ENCODE data around the gene KIF6.

DNA sequence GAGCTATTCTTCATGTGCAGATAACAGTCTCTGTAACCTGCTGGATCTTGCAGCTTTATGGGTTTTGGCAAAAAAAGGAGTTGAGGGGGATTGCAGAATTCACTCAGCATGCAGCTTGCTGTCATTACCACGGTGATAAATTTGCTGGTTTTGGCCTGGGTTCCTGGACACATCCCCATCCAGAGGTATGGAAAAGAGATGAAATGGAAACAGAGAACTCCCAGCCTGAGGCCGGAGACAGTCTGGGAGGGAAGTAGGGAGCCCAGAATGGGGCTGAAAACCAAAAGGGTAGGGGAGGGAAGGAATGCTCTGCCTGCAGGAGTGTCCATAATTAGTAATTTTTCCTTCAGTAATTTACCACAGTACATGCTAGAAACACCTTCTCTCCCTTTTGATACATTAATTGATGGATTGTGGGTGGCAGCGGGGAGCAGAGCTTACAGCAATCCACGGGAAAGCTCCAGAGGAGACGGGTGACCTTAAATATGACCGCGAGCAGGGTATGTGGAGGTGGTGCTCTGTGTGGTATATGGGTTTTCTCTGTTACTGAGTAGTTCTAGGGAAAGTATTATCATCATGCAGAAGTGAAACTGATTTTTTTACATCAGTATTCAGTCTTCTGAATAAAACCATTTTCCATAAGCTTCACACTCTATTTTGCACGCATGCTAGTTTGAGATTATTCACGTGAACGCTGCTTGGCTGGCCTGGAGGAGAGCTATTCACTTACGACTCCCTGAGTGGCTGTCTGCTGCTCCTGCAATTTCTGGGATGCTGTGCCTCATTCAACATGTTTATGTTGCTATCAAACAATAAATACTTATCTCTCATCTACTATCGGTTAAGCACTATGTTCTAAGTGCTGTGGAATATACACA lies 336.4 kb downstream of the KIF6 start:
- TF ChIP-seq, protein P1, sequence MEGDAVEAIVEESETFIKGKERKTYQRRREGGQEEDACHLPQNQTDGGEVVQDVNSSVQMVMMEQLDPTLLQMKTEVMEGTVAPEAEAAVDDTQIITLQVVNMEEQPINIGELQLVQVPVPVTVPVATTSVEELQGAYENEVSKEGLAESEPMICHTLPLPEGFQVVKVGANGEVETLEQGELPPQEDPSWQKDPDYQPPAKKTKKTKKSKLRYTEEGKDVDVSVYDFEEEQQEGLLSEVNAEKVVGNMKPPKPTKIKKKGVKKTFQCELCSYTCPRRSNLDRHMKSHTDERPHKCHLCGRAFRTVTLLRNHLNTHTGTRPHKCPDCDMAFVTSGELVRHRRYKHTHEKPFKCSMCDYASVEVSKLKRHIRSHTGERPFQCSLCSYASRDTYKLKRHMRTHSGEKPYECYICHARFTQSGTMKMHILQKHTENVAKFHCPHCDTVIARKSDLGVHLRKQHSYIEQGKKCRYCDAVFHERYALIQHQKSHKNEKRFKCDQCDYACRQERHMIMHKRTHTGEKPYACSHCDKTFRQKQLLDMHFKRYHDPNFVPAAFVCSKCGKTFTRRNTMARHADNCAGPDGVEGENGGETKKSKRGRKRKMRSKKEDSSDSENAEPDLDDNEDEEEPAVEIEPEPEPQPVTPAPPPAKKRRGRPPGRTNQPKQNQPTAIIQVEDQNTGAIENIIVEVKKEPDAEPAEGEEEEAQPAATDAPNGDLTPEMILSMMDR (IDR thresholded peaks at IDR 0.05) = no peak
- TF ChIP-seq POLR2A (IDR thresholded peaks at IDR 0.05) = no peak
